T1000 (cell line): ENCODE data around the gene GTF2IRD1.
"Not testable (repeated sequence)": the region's sequence is repeated elsewhere in the genome, so short reads cannot be mapped to it uniquely, and the experiment has no call there.

Source experiments
- DNase-seq: peaks from one replicate; lab custom pipeline; 2025; ENCODE audit warnings: mixed read lengths; lab: John Stamatoyannopoulos, UW

Gene GTF2IRD1

GRCh38 chr7:74515276-74515675 is 61.6 kb downstream of the GTF2IRD1 start:
- no peak for DNase-seq

- DNase-seq, result no peak
Measured at GRCh38 chr7:74516214-74516613, 62.5 kb downstream of the GTF2IRD1 start.

GRCh38 chr7:74518041-74518440 is 64.3 kb downstream of the GTF2IRD1 start:
- no peak for DNase-seq

- DNase-seq, result no peak
Measured at GRCh38 chr7:74518654-74519053, 64.9 kb downstream of the GTF2IRD1 start.

- no peak for DNase-seq
Measured at GRCh38 chr7:74519395-74519794, 65.7 kb downstream of the GTF2IRD1 start.

- no peak for DNase-seq
Measured at GRCh38 chr7:74521855-74522254, 68.1 kb downstream of the GTF2IRD1 start.

- no peak for DNase-seq
Measured at GRCh38 chr7:74522281-74522905, 68.7 kb downstream of the GTF2IRD1 start.

GRCh38 chr7:74523015-74523414 is 69.3 kb downstream of the GTF2IRD1 start:
- DNase-seq, result no peak

- no peak for DNase-seq
Measured at GRCh38 chr7:74525140-74525539, 71.4 kb downstream of the GTF2IRD1 start.

- DNase-seq, result no peak
Measured at GRCh38 chr7:74525881-74526280, 72.2 kb downstream of the GTF2IRD1 start.

GRCh38 chr7:74526780-74527179 is 73.1 kb downstream of the GTF2IRD1 start:
- no peak for DNase-seq

GRCh38 chr7:74527842-74528241 is 74.1 kb downstream of the GTF2IRD1 start:
- DNase-seq, result no peak

GRCh38 chr7:74528773-74529172 is 75.1 kb downstream of the GTF2IRD1 start:
- DNase-seq, result not testable (repeated sequence)

GRCh38 chr7:74535951-74536356 is 82.2 kb downstream of the GTF2IRD1 start:
- DNase-seq, result no peak

GRCh38 chr7:74541937-74542336 is 88.2 kb downstream of the GTF2IRD1 start:
- not testable (repeated sequence) for DNase-seq

- DNase-seq, result no peak
Measured at GRCh38 chr7:74542558-74543117, 88.9 kb downstream of the GTF2IRD1 start.

- no peak for DNase-seq
Measured at GRCh38 chr7:74544706-74545469, 91.2 kb downstream of the GTF2IRD1 start.

GRCh38 chr7:74545921-74546320 is 92.2 kb downstream of the GTF2IRD1 start:
- no peak for DNase-seq

- not testable (repeated sequence) for DNase-seq
Measured at GRCh38 chr7:74553596-74554012, 99.9 kb downstream of the GTF2IRD1 start.

GRCh38 chr7:74554178-74554577 is 100.5 kb downstream of the GTF2IRD1 start:
- no peak for DNase-seq

- DNase-seq, result no peak
Measured at GRCh38 chr7:74560086-74560719, 106.5 kb downstream of the GTF2IRD1 start.

- DNase-seq, result no peak
Measured at GRCh38 chr7:74561898-74562613, 108.3 kb downstream of the GTF2IRD1 start.
